ENCODE measurements around the gene SLA2.

Gene SLA2

GRCh38 chr20:36607586-36608387 lies 38.2 kb downstream of the SLA2 start:
- H2AFZ ChIP-seq (ENCODE audit: low read length) = no peak overlapping the region
- peak overlapping the region; percentile 93 for H3K4me3 ChIP-seq (ENCODE audit: low read depth, low read length, poor library complexity, severe bottlenecking)
- no peaks in the 10 kb centered on the region for H3K27me3 ChIP-seq (ENCODE audit: insufficient read depth, low read length)
- H3K27ac ChIP-seq (ENCODE audit: low read depth, low read length, poor library complexity, severe bottlenecking) = no peak overlapping the region
- H3K9me2 ChIP-seq (ENCODE audit: low read depth, low read length) = no peaks in the 10 kb centered on the region
- H3K79me2 ChIP-seq (ENCODE audit: insufficient read depth, low read length) = peaks cover 22% of the 10 kb centered on the region
- H3K4me2 ChIP-seq (ENCODE audit: low read length) = peak overlapping the region; percentile 90
- no peaks in the 10 kb centered on the region for H4K20me1 ChIP-seq (ENCODE audit: insufficient read depth, low read length)
- peaks cover 24% of the 10 kb centered on the region for H3K4me1 ChIP-seq (ENCODE audit: insufficient read depth, low read length, severe bottlenecking)
- TF ChIP-seq CTCF (IDR thresholded peaks at IDR 0.05; ENCODE audit: low read length) = no peak
- no peak for TF ChIP-seq EZH2 (IDR thresholded peaks at IDR 0.05; ENCODE audit: borderline replicate concordance, low read length)
- no peaks in the 10 kb centered on the region for H3F3A ChIP-seq (ENCODE audit: insufficient read depth, low read length)
- H3K9ac ChIP-seq (ENCODE audit: low read length) = peak overlapping the region; percentile 88; the same call in 1 of the 2 replicates
- H3K36me3 ChIP-seq (ENCODE audit: insufficient read depth, low read length) = peaks cover 54% of the 10 kb centered on the region
- no peaks in the 10 kb centered on the region for H3K9me3 ChIP-seq (ENCODE audit: low read length)

- H3K4me1 ChIP-seq (ENCODE audit: insufficient read depth, low read length, severe bottlenecking) = peaks cover 24% of the 10 kb centered on the region
- no peaks in the 10 kb centered on the region for H3K9me3 ChIP-seq (ENCODE audit: low read length)
- H2AFZ ChIP-seq (ENCODE audit: low read length) = no peak overlapping the region
- peak overlapping the region; percentile 23 for H3K27ac ChIP-seq (ENCODE audit: low read depth, low read length, poor library complexity, severe bottlenecking)
- TF ChIP-seq EZH2 (IDR thresholded peaks at IDR 0.05; ENCODE audit: borderline replicate concordance, low read length) = no peak
- no peak for TF ChIP-seq CTCF (IDR thresholded peaks at IDR 0.05; ENCODE audit: low read length)
- H4K20me1 ChIP-seq (ENCODE audit: insufficient read depth, low read length) = no peaks in the 10 kb centered on the region
- peak overlapping the region; percentile 88 for H3K9ac ChIP-seq (ENCODE audit: low read length)
- H3K9me2 ChIP-seq (ENCODE audit: low read depth, low read length) = no peaks in the 10 kb centered on the region
- peak overlapping the region; percentile 90 for H3K4me2 ChIP-seq (ENCODE audit: low read length)
- H3K4me3 ChIP-seq (ENCODE audit: low read depth, low read length, poor library complexity, severe bottlenecking) = peak overlapping the region; percentile 93
- no peaks in the 10 kb centered on the region for H3F3A ChIP-seq (ENCODE audit: insufficient read depth, low read length)
- peaks cover 41% of the 10 kb centered on the region for H3K36me3 ChIP-seq (ENCODE audit: insufficient read depth, low read length)
- H3K27me3 ChIP-seq (ENCODE audit: insufficient read depth, low read length) = no peaks in the 10 kb centered on the region
- peaks cover 22% of the 10 kb centered on the region for H3K79me2 ChIP-seq (ENCODE audit: insufficient read depth, low read length)
Observed at GRCh38 chr20:36606158-36607066, 39.6 kb downstream of the SLA2 start.

- H3K27ac ChIP-seq (ENCODE audit: low read depth, low read length, poor library complexity, severe bottlenecking) = peak within 1 kb of the TSS; percentile 83
- peaks cover 33% of the 10 kb centered on the region for H3K36me3 ChIP-seq (ENCODE audit: insufficient read depth, low read length)
- no peaks in the 10 kb centered on the region for H4K20me1 ChIP-seq (ENCODE audit: insufficient read depth, low read length)
- H3K4me2 ChIP-seq (ENCODE audit: low read length) = peak within 1 kb of the TSS; percentile 90
- peak within 1 kb of the TSS; percentile 93 for H3K4me3 ChIP-seq (ENCODE audit: low read depth, low read length, poor library complexity, severe bottlenecking)
- H3K27me3 ChIP-seq (ENCODE audit: insufficient read depth, low read length) = no peaks in the 10 kb centered on the region
- H3K79me2 ChIP-seq (ENCODE audit: insufficient read depth, low read length) = peaks cover 22% of the 10 kb centered on the region
- no peak for TF ChIP-seq EZH2 (IDR thresholded peaks at IDR 0.05; ENCODE audit: borderline replicate concordance, low read length)
- TF ChIP-seq CTCF (IDR thresholded peaks at IDR 0.05; ENCODE audit: low read length) = peak; percentile 82
- no peaks in the 10 kb centered on the region for H3K9me3 ChIP-seq (ENCODE audit: low read length)
- H3K4me1 ChIP-seq (ENCODE audit: insufficient read depth, low read length, severe bottlenecking) = peaks cover 24% of the 10 kb centered on the region
- H2AFZ ChIP-seq (ENCODE audit: low read length) = peak within 1 kb of the TSS; percentile 29; the same call in 1 of the 2 replicates
- H3F3A ChIP-seq (ENCODE audit: insufficient read depth, low read length) = no peaks in the 10 kb centered on the region
- H3K9ac ChIP-seq (ENCODE audit: low read length) = peak within 1 kb of the TSS; percentile 88
- H3K9me2 ChIP-seq (ENCODE audit: low read depth, low read length) = no peaks in the 10 kb centered on the region
Observed at GRCh38 chr20:36605399-36606157, 40.4 kb downstream of the SLA2 start, which contains the start of gene RAB5IF. RAB5IF (plus strand) TSS chr20:36605779; CDS start chr20:36605952, 173 bp downstream.

Data from OCI-LY1 (cell line).